GM12878 (cell line): Measurements from ENCODE around the gene CT83. TPM values are rescaled to one million over a fixed set of nuclear protein-coding genes. Genes with fewer than 3 reads are reported as not detected.

ENCODE experiments used
- ATAC-seq: fragments of 200-7000 bp; cut with Tn5 transposase; 3 replicates; pipeline ENCODE4 v1.9.1; 2020; ENCODE audit warnings: mild to moderate bottlenecking, moderate library complexity
- BruUV-seq: library from RNA; stranded (reverse); fragments of 400-500 nt; replicated peaks from 2 replicates; lab custom pipeline; 2021; lab: Mats Ljungman, UMichigan
- CTCF ChIA-PET: fragments of 300-600 bp; sonication (Branson Sonifier 250); formaldehyde crosslinking; extraction: SDS; loops from one replicate; lab custom pipeline; 2021; ENCODE audit warnings: inconsistent platforms; lab: Yijun Ruan, JAX
- POLR2A ChIA-PET: fragments of 350-600 bp; formaldehyde crosslinking; extraction: SDS; loops from one replicate; lab custom pipeline; 2021; ENCODE audit warnings: inconsistent platforms; lab: Charles Lee
- RAD21 ChIA-PET: fragments of 300-600 bp; sonication (Branson Sonifier 250); formaldehyde crosslinking; loops from one replicate; lab custom pipeline; 2023; ENCODE audit warnings: antibody characterized with exemption; ENCODE audit not compliant: unreplicated experiment; lab: Charles Lee
- SMC1A ChIA-PET: fragments of 300-600 bp; sonication (Branson Sonifier 250); formaldehyde crosslinking; loops from one replicate; lab custom pipeline; 2023; ENCODE audit not compliant: unreplicated experiment, uncharacterized antibody; lab: Charles Lee
- DNase-seq: peaks from one replicate; pipeline ENCODE4 v3.0.0-alpha.2; 2011; ENCODE audit warnings: low read depth, low spot score
- FAIRE-seq: peaks from 3 replicates; lab custom pipeline; 2011; peaks lifted over from hg19 to GRCh38; lab: Jason Lieb, UNC
- H2AFZ ChIP-seq: 2 replicates; pipeline ENCODE4 v1.6.0; 2011; ENCODE audit warnings: low read depth, low read length, control low read depth; ENCODE audit not compliant: control insufficient read depth
- H3K27ac ChIP-seq: 2 replicates; pipeline ENCODE4 v1.5.1; 2011; ENCODE audit warnings: control low read depth; ENCODE audit not compliant: control insufficient read depth, insufficient read depth
- H3K27me3 ChIP-seq, 2 experiments: replicated peaks in 1 of 2; 2 replicates each; pipeline versions ENCODE4 v1.6.0 to v1.6.1; 2011; ENCODE audit warnings: low read length in 1 of 2; ENCODE audit not compliant: control insufficient read depth in 2 of 2, insufficient read depth in 2 of 2
- H3K36me3 ChIP-seq, 2 experiments: 2 replicates each; pipeline ENCODE4 v1.5.1; 2011; ENCODE audit warnings: low read length in 1 of 2; ENCODE audit not compliant: control insufficient read depth in 2 of 2, insufficient read depth in 2 of 2
- H3K4me1 ChIP-seq: 2 replicates; pipeline ENCODE4 v1.6.1; 2011; ENCODE audit warnings: mild to moderate bottlenecking, low read length, moderate library complexity, mixed read lengths; ENCODE audit not compliant: control insufficient read depth, insufficient read depth
- H3K4me2 ChIP-seq: 2 replicates; pipeline ENCODE4 v1.6.0; 2011; ENCODE audit warnings: control low read depth; ENCODE audit not compliant: control insufficient read depth, insufficient read depth
- H3K4me3 ChIP-seq: fragments of 200-600 bp; sonication (generic); 2 replicates; pipeline ENCODE4 v1.5.1; 2016
- H3K79me2 ChIP-seq: 2 replicates; pipeline ENCODE4 v1.6.0; 2011; ENCODE audit warnings: low read length; ENCODE audit not compliant: control insufficient read depth, insufficient read depth
- H3K9ac ChIP-seq: 2 replicates; pipeline ENCODE4 v1.8.0; 2011; ENCODE audit warnings: low read length, control low read depth, mixed read lengths; ENCODE audit not compliant: control insufficient read depth, insufficient read depth
- H3K9me3 ChIP-seq: replicated peaks from 3 replicates; pipeline ENCODE4 v1.5.1; 2011; ENCODE audit warnings: mild to moderate bottlenecking, low read length; ENCODE audit not compliant: control insufficient read depth, insufficient read depth
- H4K20me1 ChIP-seq: 2 replicates; pipeline ENCODE4 v1.6.0; 2011; ENCODE audit not compliant: control insufficient read depth, insufficient read depth
- BHLHE40 ChIP-seq, 2 experiments: fragments of 450-650 bp in 1 of 2; IDR thresholded peaks; 2 replicates each; pipeline ENCODE4 v1.6.1; 2011 to 2017; ENCODE audit warnings: low read depth in 2 of 2, borderline replicate concordance in 1 of 2, improper control_type of control experiment in 1 of 2, low read length in 1 of 2, mild to moderate bottlenecking in 1 of 2
- ESRRA ChIP-seq: IDR thresholded peaks from 2 replicates; pipeline ENCODE4 v1.6.1; 2012; ENCODE audit warnings: mild to moderate bottlenecking, low read length, improper control_type of control experiment
- IRF4 ChIP-seq: IDR thresholded peaks from 2 replicates; pipeline ENCODE4 v1.6.1; 2011; ENCODE audit warnings: low read depth, low read length
- POLR2A ChIP-seq: IDR thresholded peaks from 2 replicates; pipeline ENCODE4 v1.6.1; 2011; ENCODE audit warnings: low read depth, mild to moderate bottlenecking, low read length
- TBL1XR1 ChIP-seq: IDR thresholded peaks from 2 replicates; pipeline ENCODE4 v1.6.1; 2012; ENCODE audit warnings: low read depth, low read length, improper control_type of control experiment
- ZBED1 ChIP-seq: IDR thresholded peaks from 2 replicates; pipeline ENCODE4 v1.6.1; 2016; ENCODE audit warnings: borderline replicate concordance
- in situ Hi-C: fragments of 300-500 bp; cut with MboI; formaldehyde crosslinking; loops from 9 replicates; pipeline ENCODE4 v1.14.3; 2018; ENCODE audit warnings: mixed read lengths
- intact Hi-C: fragments of 100-400 bp; cut with micrococcal nuclease; formaldehyde crosslinking; loops from one replicate; pipeline ENCODE4 v1.14.2; 2022; ENCODE audit not compliant: unreplicated experiment
- polyA plus RNA-seq, 11 experiments: library from polyadenylated mRNA; depleted of rRNA in 4 of 11; unstranded in 6 of 11; stranded (reverse) in 5 of 11; fragments of >200 nt; fragmentation: Nextera tagmentation in 4 of 11; fragmentation: Illumina TruSeq in 1 of 11; extraction: Ambion mirVana in 4 of 11; extraction: Trizol in 1 of 11; gene quantifications; 1 replicate in 1 of 11; 2 replicates in 10 of 11; pipeline versions ENCODE4 v1.2.1 to v1.2.3, GENCODE V29; 2011 to 2016; ENCODE audit warnings: inconsistent platforms in 2 of 11, missing spikeins in 2 of 11, low read depth in 1 of 11
- total RNA-seq, 4 experiments: library from RNA; depleted of rRNA in 3 of 4; stranded (reverse); fragments of >200 nt in 3 of 4; fragmentation: Illumina TruSeq in 1 of 4; extraction: Trizol in 1 of 4; gene quantifications; 2 replicates each; pipeline versions ENCODE4 v1.2.1 to v1.2.3, GENCODE V29; 2013 to 2021
- TF ChIP-seq, protein P1 (sequence below): fragments of 450-650 bp; IDR thresholded peaks from 2 replicates; pipeline ENCODE4 v1.6.1; 2017; ENCODE audit warnings: mild to moderate bottlenecking
- TF ChIP-seq, protein P2 (sequence below): fragments of 450-650 bp; formaldehyde crosslinking; IDR thresholded peaks from 2 replicates; pipeline ENCODE4 v1.5.0; 2022; ENCODE audit warnings: mild to moderate bottlenecking, missing genetic modification characterization

Gene CT83
- total and polyA plus RNA-seq, 10 of the 15 experiments (the other 5 are each of a cell fraction or from before 2014, with no cell fraction given): not detected

DNA sequence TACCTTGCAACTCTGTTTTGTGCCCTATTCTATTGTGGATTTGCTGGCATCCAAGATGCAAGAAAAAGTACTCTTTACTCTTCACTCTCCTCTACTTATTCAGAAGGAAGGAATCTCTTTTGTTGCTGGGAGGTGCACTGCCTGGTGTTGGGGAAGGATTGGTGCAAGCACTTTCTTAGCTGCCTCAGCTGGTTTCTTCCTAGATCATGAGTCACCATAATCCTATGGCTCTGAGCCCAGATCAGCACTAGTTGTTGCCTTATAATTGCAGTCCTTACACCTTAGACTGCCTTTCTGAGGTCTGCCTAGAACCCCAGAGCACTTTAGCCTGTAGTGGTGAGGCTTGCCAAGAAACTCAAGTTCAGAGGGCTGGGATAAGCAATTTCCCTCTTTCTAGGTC is 37.0 kb upstream of the CT83 start:
- DNase-seq: no peak
- no peak for ATAC-seq
- RAD21 ChIA-PET: no interaction called here
- TF ChIP-seq, protein P1, sequence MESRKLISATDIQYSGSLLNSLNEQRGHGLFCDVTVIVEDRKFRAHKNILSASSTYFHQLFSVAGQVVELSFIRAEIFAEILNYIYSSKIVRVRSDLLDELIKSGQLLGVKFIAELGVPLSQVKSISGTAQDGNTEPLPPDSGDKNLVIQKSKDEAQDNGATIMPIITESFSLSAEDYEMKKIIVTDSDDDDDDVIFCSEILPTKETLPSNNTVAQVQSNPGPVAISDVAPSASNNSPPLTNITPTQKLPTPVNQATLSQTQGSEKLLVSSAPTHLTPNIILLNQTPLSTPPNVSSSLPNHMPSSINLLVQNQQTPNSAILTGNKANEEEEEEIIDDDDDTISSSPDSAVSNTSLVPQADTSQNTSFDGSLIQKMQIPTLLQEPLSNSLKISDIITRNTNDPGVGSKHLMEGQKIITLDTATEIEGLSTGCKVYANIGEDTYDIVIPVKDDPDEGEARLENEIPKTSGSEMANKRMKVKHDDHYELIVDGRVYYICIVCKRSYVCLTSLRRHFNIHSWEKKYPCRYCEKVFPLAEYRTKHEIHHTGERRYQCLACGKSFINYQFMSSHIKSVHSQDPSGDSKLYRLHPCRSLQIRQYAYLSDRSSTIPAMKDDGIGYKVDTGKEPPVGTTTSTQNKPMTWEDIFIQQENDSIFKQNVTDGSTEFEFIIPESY: no peak
- TF ChIP-seq, protein P2, sequence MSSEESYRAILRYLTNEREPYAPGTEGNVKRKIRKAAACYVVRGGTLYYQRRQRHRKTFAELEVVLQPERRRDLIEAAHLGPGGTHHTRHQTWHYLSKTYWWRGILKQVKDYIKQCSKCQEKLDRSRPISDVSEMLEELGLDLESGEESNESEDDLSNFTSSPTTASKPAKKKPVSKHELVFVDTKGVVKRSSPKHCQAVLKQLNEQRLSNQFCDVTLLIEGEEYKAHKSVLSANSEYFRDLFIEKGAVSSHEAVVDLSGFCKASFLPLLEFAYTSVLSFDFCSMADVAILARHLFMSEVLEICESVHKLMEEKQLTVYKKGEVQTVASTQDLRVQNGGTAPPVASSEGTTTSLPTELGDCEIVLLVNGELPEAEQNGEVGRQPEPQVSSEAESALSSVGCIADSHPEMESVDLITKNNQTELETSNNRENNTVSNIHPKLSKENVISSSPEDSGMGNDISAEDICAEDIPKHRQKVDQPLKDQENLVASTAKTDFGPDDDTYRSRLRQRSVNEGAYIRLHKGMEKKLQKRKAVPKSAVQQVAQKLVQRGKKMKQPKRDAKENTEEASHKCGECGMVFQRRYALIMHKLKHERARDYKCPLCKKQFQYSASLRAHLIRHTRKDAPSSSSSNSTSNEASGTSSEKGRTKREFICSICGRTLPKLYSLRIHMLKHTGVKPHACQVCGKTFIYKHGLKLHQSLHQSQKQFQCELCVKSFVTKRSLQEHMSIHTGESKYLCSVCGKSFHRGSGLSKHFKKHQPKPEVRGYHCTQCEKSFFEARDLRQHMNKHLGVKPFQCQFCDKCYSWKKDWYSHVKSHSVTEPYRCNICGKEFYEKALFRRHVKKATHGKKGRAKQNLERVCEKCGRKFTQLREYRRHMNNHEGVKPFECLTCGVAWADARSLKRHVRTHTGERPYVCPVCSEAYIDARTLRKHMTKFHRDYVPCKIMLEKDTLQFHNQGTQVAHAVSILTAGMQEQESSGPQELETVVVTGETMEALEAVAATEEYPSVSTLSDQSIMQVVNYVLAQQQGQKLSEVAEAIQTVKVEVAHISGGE (CRISPR knock-in tag): no peak
- TF ChIP-seq ESRRA (no peak), BHLHE40 (IDR thresholded peaks at IDR 0.05; ENCODE audit: borderline replicate concordance in 1 of 2, low read depth in 2 of 2, low read length in 1 of 2) (no peak), ZBED1 (no peak), IRF4 (no peak), POLR2A (no peak), TBL1XR1 (no peak)
- TF ChIP-seq, all 136 proteins: peak for 0
- no peaks in the 10 kb centered on the region for H3K4me1 ChIP-seq
- intact Hi-C loops (no loop called here), in situ Hi-C loops (loop anchor here (10.0 kb wide), 1 partner anchor 1755 kb away; no protein-coding TSS in a partner anchor)
- no peak for FAIRE-seq
- POLR2A ChIA-PET: no interaction called here
- H3K36me3 ChIP-seq: no peaks in the 10 kb centered on the region
- H2AFZ ChIP-seq: no peak overlapping the region
- no peaks in the 10 kb centered on the region for H4K20me1 ChIP-seq
- no peak overlapping the region for H3K27ac ChIP-seq
- no peak overlapping the region for H3K4me2 ChIP-seq
- H3K79me2 ChIP-seq: no peaks in the 10 kb centered on the region
- no peak overlapping the region for H3K9ac ChIP-seq
- H3K4me3 ChIP-seq: no peak overlapping the region
- CTCF ChIA-PET: no interaction called here
- H3K27me3 ChIP-seq: no peaks in the 10 kb centered on the region
- H3K9me3 ChIP-seq: no peaks in the 10 kb centered on the region
- SMC1A ChIA-PET: no interaction called here
- BruUV-seq: no TSS peak
